ENCODE measurements around the gene VSTM1. TPM values are rescaled to one million over a fixed set of nuclear protein-coding genes. Genes with fewer than 3 reads are reported as not detected.

VSTM1 gene
- total and polyA plus RNA-seq, 2 of the 8 experiments (the other 6 are each of a cell fraction or from before 2014, with no cell fraction given), result 0.12 to 0.65 TPM

DNA sequence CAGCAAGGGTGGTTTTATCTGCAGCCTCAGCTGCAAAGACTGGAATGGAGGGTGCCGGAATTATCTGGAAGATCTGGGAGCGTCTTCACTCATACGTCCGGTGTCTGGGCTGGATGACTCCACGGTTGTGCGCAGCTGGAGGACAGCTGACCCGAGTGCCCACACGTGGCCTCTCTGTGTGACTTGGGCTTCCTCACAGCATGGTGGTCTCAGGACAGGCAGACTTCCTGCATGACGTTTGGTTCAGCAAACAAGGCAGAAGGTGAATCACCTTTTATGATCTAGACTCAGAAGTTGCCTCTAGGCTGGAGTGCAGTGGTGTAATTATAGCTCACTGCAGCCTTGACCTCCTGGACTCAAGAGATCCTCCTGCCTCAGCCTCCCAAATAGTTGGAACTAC is 39.0 kb downstream of the VSTM1 start:
- no peak overlapping the region for H4K91ac ChIP-seq (replicated peaks; ENCODE audit: insufficient read length, low read length)
- no peak overlapping the region for H3K4me2 ChIP-seq (ENCODE audit: insufficient read depth in 1 of 2, low read depth in 2 of 2, low read length in 2 of 2)
- no peak overlapping the region for H2BK5ac ChIP-seq (ENCODE audit: low read depth, low read length)
- H4K8ac ChIP-seq (ENCODE audit: extremely low read depth, insufficient read depth, low read length), result no peak overlapping the region
- no peak overlapping the region for H3K56ac ChIP-seq (replicated peaks; ENCODE audit: insufficient read length, low read depth, low read length)
- no peaks in the 10 kb centered on the region for H3K79me2 ChIP-seq (ENCODE audit: control insufficient read depth in 1 of 2, insufficient read depth in 2 of 2, low read length in 2 of 2)
- peaks cover 0 to 6% (median 3%) of the 10 kb centered on the region in 4 experiments; a peak in 4 of 7 replicates for H3K4me1 ChIP-seq (replicated peaks in 1 of 4; ENCODE audit: control insufficient read depth in 3 of 4, insufficient read depth in 4 of 4, low read length in 3 of 4)
- DNase-seq (ENCODE audit: low read depth in 1 of 2, low spot score in 2 of 2), result no peak
- H3K23ac ChIP-seq (ENCODE audit: insufficient read length), result no peak overlapping the region
- CTCF ChIA-PET (ENCODE audit: partially characterized antibody), result interaction anchor here (0.7 to 6.1 kb wide), 32 partner anchors 10 to 238 kb away, joined by 3 to 42 read pairs (median 8); partner anchors contain the start of gene CACNG6
- no peak overlapping the region for H3K9ac ChIP-seq (replicated peaks in 1 of 4; ENCODE audit: extremely low read depth in 1 of 4, low read depth in 3 of 4, low read length in 3 of 4)
- 96% methylated on average over 9 of the region's 9 CpGs; no CpG with 5 or more reads in 1 of the 2 experiments for WGBS, 2 experiments (ENCODE audit: extremely low coverage in 1 of 2, insufficient coverage in 1 of 2, insufficient read length in 1 of 2, insufficient replicate concordance in 2 of 2, low coverage in 1 of 2, low lambda C conversion rate in 2 of 2, missing lambda C conversion rate in 1 of 2)
- no peak overlapping the region for H3K18ac ChIP-seq (ENCODE audit: extremely low read depth, low read length)
- H3K23me2 ChIP-seq (ENCODE audit: low read depth, low read length), result no peaks in the 10 kb centered on the region
- H2BK15ac ChIP-seq (ENCODE audit: low read length), result peak overlapping the region; percentile 21; the same call in 1 of the 2 replicates
- H2BK20ac ChIP-seq (ENCODE audit: low read length), result no peak overlapping the region
- no peak overlapping the region for H3K27ac ChIP-seq (ENCODE audit: low read depth, low read length)
- H2AK5ac ChIP-seq (ENCODE audit: low read depth, low read length), result no peak overlapping the region
- H3K4me3 ChIP-seq (ENCODE audit: extremely low read depth in 1 of 4, insufficient read depth in 2 of 4, low read depth in 3 of 4, low read length in 4 of 4), result no peak overlapping the region
- FAIRE-seq, result no peak
- no peak overlapping the region for H3K4ac ChIP-seq (replicated peaks; ENCODE audit: insufficient read length, low read depth, low read length)
- H2AFZ ChIP-seq (ENCODE audit: low read length), result no peak overlapping the region
- no peak overlapping the region for H4K5ac ChIP-seq (ENCODE audit: insufficient read length, low read depth, low read length)
- no peaks in the 10 kb centered on the region; a peak in 1 of 8 replicates for H3K36me3 ChIP-seq (ENCODE audit: control insufficient read depth in 2 of 4, insufficient read depth in 4 of 4, low read length in 3 of 4)
- H3K14ac ChIP-seq (ENCODE audit: insufficient read length), result no peak overlapping the region
- H3K27me3 ChIP-seq (replicated peaks in 1 of 4; ENCODE audit: control insufficient read depth in 3 of 4, extremely low read depth in 1 of 4, insufficient read depth in 3 of 4, low read length in 3 of 4), result peaks cover 0 to 2% (median 0%) of the 10 kb centered on the region in 4 experiments; a peak in 1 of 7 replicates
- POLR2A ChIA-PET (ENCODE audit: partially characterized antibody), result interaction anchor here (1.6 to 3.0 kb wide), 5 partner anchors 10 to 157 kb away, joined by 3 to 17 read pairs (median 4); partner anchors contain the start of genes CACNG6 and MYADM
- H2BK12ac ChIP-seq (ENCODE audit: low read depth, low read length), result peak overlapping the region; percentile 11; the same call in 1 of the 2 replicates
- no peaks in the 10 kb centered on the region for H3K79me1 ChIP-seq (ENCODE audit: low read depth, low read length)
- H2BK120ac ChIP-seq (replicated peaks; ENCODE audit: low read depth, low read length), result no peak overlapping the region
- H4K20me1 ChIP-seq (replicated peaks in 1 of 2; ENCODE audit: control insufficient read depth in 1 of 2, insufficient read depth in 2 of 2, low read length in 2 of 2), result no peaks in the 10 kb centered on the region
- no peaks in the 10 kb centered on the region for H3K9me3 ChIP-seq (ENCODE audit: insufficient read depth in 2 of 2, low read depth in 1 of 2, low read length in 1 of 2)
- TF ChIP-seq BRCA1 (IDR thresholded peaks at IDR 0.05; ENCODE audit: low read depth, low read length), result no peak
- TF ChIP-seq GTF2F1 (IDR thresholded peaks at IDR 0.05; ENCODE audit: borderline replicate concordance, low read depth, low read length), result no peak
- TF ChIP-seq JUN (IDR thresholded peaks at IDR 0.05; ENCODE audit: low read depth, low read length), result no peak
- no peak for TF ChIP-seq BCL11A (IDR thresholded peaks at IDR 0.05; ENCODE audit: low read depth in 2 of 2, low read length in 2 of 2)
- no peak for TF ChIP-seq RBBP5 (IDR thresholded peaks at IDR 0.05; ENCODE audit: borderline replicate concordance, low read depth, low read length)
- TF ChIP-seq FOSL1 (IDR thresholded peaks at IDR 0.05; ENCODE audit: insufficient read depth, low read depth, low read length), result no peak
- TF ChIP-seq KDM1A (IDR thresholded peaks at IDR 0.05; ENCODE audit: borderline replicate concordance, low read length), result no peak
- TF ChIP-seq RAD21 (IDR thresholded peaks at IDR 0.05 in 1 of 2, conservative IDR thresholded peaks at IDR 0.05 in 1 of 2; ENCODE audit: low read depth in 2 of 2, low read length in 2 of 2), result no peak
- TF ChIP-seq CEBPB (IDR thresholded peaks at IDR 0.05; ENCODE audit: low read depth, low read length), result no peak
- no peak for TF ChIP-seq CBX5 (IDR thresholded peaks at IDR 0.05; ENCODE audit: low read depth, low read length)
- TF ChIP-seq, protein P1, sequence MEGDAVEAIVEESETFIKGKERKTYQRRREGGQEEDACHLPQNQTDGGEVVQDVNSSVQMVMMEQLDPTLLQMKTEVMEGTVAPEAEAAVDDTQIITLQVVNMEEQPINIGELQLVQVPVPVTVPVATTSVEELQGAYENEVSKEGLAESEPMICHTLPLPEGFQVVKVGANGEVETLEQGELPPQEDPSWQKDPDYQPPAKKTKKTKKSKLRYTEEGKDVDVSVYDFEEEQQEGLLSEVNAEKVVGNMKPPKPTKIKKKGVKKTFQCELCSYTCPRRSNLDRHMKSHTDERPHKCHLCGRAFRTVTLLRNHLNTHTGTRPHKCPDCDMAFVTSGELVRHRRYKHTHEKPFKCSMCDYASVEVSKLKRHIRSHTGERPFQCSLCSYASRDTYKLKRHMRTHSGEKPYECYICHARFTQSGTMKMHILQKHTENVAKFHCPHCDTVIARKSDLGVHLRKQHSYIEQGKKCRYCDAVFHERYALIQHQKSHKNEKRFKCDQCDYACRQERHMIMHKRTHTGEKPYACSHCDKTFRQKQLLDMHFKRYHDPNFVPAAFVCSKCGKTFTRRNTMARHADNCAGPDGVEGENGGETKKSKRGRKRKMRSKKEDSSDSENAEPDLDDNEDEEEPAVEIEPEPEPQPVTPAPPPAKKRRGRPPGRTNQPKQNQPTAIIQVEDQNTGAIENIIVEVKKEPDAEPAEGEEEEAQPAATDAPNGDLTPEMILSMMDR (IDR thresholded peaks at IDR 0.05; ENCODE audit: control extremely low read depth in 1 of 3, insufficient read depth in 1 of 3, low read depth in 1 of 3, low read length in 3 of 3), result no peak
